ENCODE results near the gene FAM47E.
"Not testable (repeated sequence)": the region's sequence is repeated elsewhere in the genome, so short reads cannot be mapped to it uniquely, and the experiment has no call there.

Gene FAM47E

DNA sequence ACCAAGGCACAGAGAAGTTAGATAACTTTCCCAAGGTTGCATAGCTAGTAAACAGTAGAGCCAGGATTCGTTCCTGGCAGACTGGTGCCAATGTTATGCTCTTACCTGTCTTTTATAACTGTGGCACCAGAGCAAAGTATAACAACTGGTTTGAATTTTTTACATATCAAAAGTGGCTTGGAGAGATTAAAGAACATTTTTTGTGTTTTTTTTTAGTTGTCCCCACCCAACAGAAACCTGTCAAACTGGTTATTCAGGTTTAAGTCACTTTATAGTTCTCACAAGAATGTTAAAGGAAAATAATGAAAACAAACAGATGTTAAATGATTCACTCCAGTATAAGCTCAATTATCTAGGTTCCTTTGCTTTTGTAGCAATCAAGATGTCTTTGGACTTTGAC lies 15.6 kb upstream of the FAM47E start:
- TF ChIP-seq, protein P1, sequence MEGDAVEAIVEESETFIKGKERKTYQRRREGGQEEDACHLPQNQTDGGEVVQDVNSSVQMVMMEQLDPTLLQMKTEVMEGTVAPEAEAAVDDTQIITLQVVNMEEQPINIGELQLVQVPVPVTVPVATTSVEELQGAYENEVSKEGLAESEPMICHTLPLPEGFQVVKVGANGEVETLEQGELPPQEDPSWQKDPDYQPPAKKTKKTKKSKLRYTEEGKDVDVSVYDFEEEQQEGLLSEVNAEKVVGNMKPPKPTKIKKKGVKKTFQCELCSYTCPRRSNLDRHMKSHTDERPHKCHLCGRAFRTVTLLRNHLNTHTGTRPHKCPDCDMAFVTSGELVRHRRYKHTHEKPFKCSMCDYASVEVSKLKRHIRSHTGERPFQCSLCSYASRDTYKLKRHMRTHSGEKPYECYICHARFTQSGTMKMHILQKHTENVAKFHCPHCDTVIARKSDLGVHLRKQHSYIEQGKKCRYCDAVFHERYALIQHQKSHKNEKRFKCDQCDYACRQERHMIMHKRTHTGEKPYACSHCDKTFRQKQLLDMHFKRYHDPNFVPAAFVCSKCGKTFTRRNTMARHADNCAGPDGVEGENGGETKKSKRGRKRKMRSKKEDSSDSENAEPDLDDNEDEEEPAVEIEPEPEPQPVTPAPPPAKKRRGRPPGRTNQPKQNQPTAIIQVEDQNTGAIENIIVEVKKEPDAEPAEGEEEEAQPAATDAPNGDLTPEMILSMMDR (IDR thresholded peaks at IDR 0.05; ENCODE audit: insufficient read depth, low read depth, low read length, missing control alignments): no peak
- no peak overlapping the region for H3K4me3 ChIP-seq (ENCODE audit: low read length)

DNA sequence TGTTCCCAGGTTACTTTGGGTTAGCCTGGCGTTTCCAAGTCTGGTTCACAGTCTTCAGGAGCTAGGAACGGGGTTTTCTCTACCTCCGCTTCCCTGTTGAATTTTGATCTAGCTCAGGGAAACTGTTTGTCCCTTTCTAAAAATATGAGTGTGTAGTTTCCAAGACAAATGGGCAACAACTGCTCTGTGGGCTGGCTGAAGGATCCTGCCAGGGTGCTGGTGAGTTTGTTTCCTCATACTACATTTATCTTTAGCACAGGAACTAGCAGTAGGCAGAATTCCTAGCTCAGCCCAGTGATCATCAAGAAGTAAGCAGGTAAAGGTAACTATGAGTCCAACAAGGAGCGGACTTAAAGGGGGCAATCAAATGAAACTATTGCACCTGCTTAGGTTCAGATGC lies 13.3 kb upstream of the FAM47E start:
- TF ChIP-seq, protein P1 (IDR thresholded peaks at IDR 0.05; ENCODE audit: insufficient read depth, low read depth, low read length, missing control alignments): no peak
- H3K4me3 ChIP-seq (ENCODE audit: low read length): no peak overlapping the region
- no peak for DNase-seq (ENCODE audit: low read depth)

More for the DNA sequence above, 15.6 kb upstream of the FAM47E start:
- peak; percentile 82 for DNase-seq (ENCODE audit: low read depth)

DNA sequence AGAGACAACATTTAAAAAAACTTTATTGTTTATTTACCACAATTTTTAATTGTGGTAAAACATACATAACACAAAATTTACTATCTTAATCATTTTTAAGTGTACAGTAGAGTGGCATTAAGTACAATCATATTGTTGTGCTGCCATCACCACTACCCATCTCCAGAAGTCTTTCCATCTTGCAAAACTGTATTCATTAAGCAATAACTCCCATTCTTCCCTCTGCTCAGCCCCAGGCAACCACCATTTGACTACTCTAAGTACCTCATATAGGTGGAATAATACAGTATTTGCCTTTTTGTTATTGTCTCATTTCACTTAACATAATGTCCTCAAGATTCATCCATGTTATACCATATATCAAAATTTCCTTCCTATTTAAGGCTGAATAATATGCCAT lies 12.8 kb upstream of the FAM47E start:
- TF ChIP-seq, protein P1 (IDR thresholded peaks at IDR 0.05; ENCODE audit: insufficient read depth, low read depth, low read length, missing control alignments): no peak
- H3K4me3 ChIP-seq (ENCODE audit: low read length): no peak overlapping the region
- DNase-seq (ENCODE audit: low read depth): peak; percentile 19

DNA sequence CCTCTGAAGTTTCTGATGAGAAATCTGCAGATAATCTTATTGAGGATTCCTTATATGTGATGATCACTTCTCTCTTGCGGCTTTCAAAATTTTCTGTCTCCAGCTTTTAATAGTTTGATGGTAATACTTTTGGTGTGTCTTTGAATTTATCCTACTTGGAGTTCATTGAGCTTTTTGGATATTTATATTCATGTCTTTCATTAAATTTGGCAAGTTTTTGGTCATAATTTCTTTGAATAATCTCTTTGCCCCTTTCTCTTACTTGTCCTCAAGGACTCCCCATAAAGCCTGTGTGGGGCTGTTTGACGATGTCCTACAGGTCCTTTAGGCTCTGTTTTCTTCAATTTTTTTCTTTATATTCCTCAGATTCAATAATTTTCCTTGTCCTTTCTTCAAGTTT lies 11.3 kb upstream of the FAM47E start:
- no peak for DNase-seq (ENCODE audit: low read depth)
- TF ChIP-seq, protein P1 (IDR thresholded peaks at IDR 0.05; ENCODE audit: insufficient read depth, low read depth, low read length, missing control alignments): no peak

DNA sequence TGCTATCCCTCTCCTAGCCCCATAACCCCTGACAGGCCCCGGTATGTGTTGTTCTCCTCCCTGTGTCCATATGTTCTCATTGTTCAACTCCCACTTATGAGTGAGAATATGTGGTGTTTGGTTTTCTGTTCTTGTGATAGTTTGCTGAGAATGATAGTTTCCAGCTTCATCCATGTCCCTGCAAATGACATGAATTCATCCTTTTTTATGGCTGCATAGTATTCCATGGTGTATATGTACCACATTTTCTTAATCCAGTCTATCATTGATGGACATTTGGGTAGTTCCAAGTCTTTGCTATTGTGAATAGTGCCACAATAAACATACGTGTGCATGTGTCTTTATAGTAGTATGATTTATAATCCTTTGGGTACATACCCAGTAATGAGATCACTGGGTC lies 7.6 kb upstream of the FAM47E start:
- not testable (repeated sequence) for H3K4me3 ChIP-seq (ENCODE audit: low read length); DNase-seq (ENCODE audit: low read depth)

More for the DNA sequence above, 11.3 kb upstream of the FAM47E start:
- H3K4me3 ChIP-seq (ENCODE audit: low read length): no peak overlapping the region

DNA sequence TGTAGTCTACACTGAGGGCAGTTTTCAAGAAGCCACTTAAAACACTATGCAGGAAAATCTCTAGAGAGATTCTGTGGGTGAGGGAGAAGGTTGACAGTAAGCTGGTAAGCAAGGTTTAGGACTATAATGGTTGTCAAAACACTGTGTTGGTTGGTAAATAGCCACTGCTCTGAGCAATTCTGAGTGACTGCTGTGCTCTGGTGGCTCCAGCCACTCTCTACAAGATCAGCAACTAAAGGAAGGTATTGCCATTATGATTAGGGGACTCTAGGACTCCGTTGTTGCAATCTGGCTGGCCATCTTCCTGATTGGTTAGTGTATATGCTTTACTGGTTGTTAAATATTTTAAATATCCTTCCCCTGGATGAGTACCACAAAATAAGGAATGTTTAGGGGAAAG lies 5.5 kb upstream of the FAM47E start:
- H3K4me3 ChIP-seq (ENCODE audit: low read length): no peak overlapping the region
- TF ChIP-seq, protein P1 (IDR thresholded peaks at IDR 0.05; ENCODE audit: insufficient read depth, low read depth, low read length, missing control alignments): peak; percentile 43
- DNase-seq (ENCODE audit: low read depth): no peak

DNA sequence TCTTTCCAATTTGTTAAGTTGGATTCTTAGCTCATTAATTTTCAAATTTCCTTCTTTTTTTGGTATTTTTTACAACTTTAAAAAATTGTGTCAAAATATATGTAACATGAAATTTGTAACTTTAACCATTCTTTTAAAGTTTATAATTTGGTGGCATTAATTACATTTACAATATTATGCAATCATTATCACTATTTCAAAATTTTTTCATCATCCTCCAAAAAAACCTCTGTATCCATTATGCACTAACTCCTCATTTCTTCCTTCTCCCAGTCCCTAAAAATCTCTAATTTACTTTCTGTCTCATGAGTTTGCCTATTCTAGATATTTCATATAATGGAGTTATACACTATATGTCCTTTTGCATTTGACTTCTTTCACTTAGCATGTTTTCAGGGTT lies 4.7 kb upstream of the FAM47E start:
- TF ChIP-seq, protein P1 (IDR thresholded peaks at IDR 0.05; ENCODE audit: insufficient read depth, low read depth, low read length, missing control alignments): no peak
- no peak for DNase-seq (ENCODE audit: low read depth)
- H3K4me3 ChIP-seq (ENCODE audit: low read length): no peak overlapping the region

Measured in epithelial cell of esophagus (primary cell).